IPS DF 6.9 (cell line): Measurements from ENCODE around the gene CD2BP2.
"Not testable (repeated sequence)": the region's sequence is repeated elsewhere in the genome, so short reads cannot be mapped to it uniquely, and the experiment has no call there.

Experiments used
- DNase-seq: peaks from one replicate; pipeline ENCODE4 v3.0.0-alpha.2; 2013; ENCODE audit warnings: low read depth, low spot score
- H3K27ac ChIP-seq: one replicate; pipeline ENCODE4 v1.5.1; 2013; ENCODE audit warnings: low read length, control low read depth
- H3K27me3 ChIP-seq: 2 replicates; pipeline ENCODE4 v1.6.1; 2013; ENCODE audit warnings: mild to moderate bottlenecking, low read length; ENCODE audit not compliant: control insufficient read depth, insufficient read depth
- H3K36me3 ChIP-seq: 2 replicates; pipeline ENCODE4 v1.6.1; 2013; ENCODE audit warnings: low read length; ENCODE audit not compliant: control insufficient read depth, insufficient read depth
- H3K4me1 ChIP-seq: 2 replicates; pipeline ENCODE4 v1.6.1; 2013; ENCODE audit warnings: low read length; ENCODE audit not compliant: control insufficient read depth, insufficient read depth
- H3K4me3 ChIP-seq: 2 replicates; pipeline ENCODE4 v1.5.1; 2013; ENCODE audit warnings: mild to moderate bottlenecking, low read length
- H3K9me3 ChIP-seq: 2 replicates; pipeline ENCODE4 v1.6.1; 2013; ENCODE audit warnings: low read length, inconsistent platforms; ENCODE audit not compliant: control insufficient read depth, insufficient read depth
- WGBS: extraction: QIAGEN DNeasy Blood & Tissue Kit; methylation state at CpG from one replicate; pipeline ENCODE4 v1.1.7; 2013; ENCODE audit warnings: mixed read lengths, missing lambda C conversion rate; ENCODE audit not compliant: insufficient read length, insufficient coverage; 5-methylcytosine and 5-hydroxymethylcytosine counted together

CD2BP2 gene

DNA sequence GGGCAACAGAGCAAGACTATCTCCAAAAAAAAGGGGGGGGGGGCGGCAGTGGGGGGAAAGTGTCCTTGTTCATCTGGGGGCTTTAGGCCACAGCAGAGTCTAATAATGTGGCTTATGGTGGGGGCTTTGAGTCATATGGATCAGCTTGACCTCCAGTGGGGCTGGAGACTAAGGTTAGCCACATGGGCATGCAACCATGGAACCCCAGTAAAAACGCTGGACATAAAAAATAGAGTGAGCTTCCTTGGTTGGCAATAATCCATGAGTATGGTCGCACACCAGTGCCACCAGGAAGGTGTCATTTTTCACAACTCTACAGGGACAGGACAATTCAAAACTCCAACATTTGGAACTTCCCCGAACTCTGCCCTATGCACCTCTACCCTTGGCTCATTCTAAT is 44.2 kb downstream of the CD2BP2 start:
- not testable (repeated sequence) for H3K9me3 ChIP-seq, H3K27ac ChIP-seq, DNase-seq, H3K4me3 ChIP-seq, H3K4me1 ChIP-seq, H3K27me3 ChIP-seq, H3K36me3 ChIP-seq
- WGBS: no CpG with 5 or more reads among the region's 4 CpGs

DNA sequence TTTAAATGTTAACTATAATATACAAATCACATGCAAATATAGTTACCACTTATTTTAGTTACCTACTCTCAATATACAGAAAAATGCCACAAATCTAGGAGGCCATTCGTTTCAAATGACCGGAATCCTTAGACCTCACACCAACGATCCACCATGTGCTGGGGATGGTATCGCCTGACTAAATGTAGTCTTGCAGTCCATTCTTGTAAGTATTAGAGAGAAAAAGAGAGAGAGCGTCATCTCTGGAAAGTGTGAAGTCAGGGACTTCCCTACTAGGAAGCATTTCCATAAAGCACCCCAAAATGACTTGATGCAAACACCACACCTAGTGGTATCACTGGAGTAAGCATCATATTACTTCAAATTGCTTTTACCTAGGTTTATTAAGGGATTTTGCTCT is 45.9 kb downstream of the CD2BP2 start:
- not testable (repeated sequence) for H3K27ac ChIP-seq, H3K27me3 ChIP-seq, DNase-seq, H3K4me1 ChIP-seq, H3K36me3 ChIP-seq, H3K9me3 ChIP-seq, H3K4me3 ChIP-seq
- WGBS: no CpG with 5 or more reads among the region's 5 CpGs
